NT2/D1 (cell line): ENCODE results near the gene TPX2.

Experiments
- DNase-seq: peaks from one replicate; pipeline ENCODE4 v3.0.0-alpha.2; 2011; ENCODE audit warnings: low read depth, low spot score
- H3K27me3 ChIP-seq: 2 replicates; pipeline ENCODE4 v1.6.0; 2011; ENCODE audit warnings: mild to moderate bottlenecking; ENCODE audit not compliant: insufficient read length, insufficient read depth
- H3K36me3 ChIP-seq: 2 replicates; pipeline ENCODE4 v1.6.1; 2011; ENCODE audit warnings: mild to moderate bottlenecking, low read length, mixed read lengths; ENCODE audit not compliant: insufficient read depth, insufficient read length
- H3K4me1 ChIP-seq: 2 replicates; pipeline ENCODE4 v1.5.1; 2011; ENCODE audit not compliant: insufficient read depth, insufficient read length
- H3K4me3 ChIP-seq: 2 replicates; pipeline ENCODE4 v1.5.1; 2011; ENCODE audit warnings: low read depth; ENCODE audit not compliant: insufficient read length
- H3K9ac ChIP-seq: 2 replicates; pipeline ENCODE4 v1.6.0; 2011; ENCODE audit warnings: low read depth; ENCODE audit not compliant: insufficient read length
- H3K9me3 ChIP-seq: 2 replicates; pipeline ENCODE4 v1.5.1; 2011; ENCODE audit warnings: mild to moderate bottlenecking, low read length; ENCODE audit not compliant: insufficient read depth
- SUZ12 ChIP-seq: IDR thresholded peaks from 2 replicates; pipeline ENCODE4 v1.6.1; 2011; ENCODE audit not compliant: insufficient read length, insufficient read depth; ENCODE audit errors: extremely low read depth
- YY1 ChIP-seq: IDR thresholded peaks from 2 replicates; pipeline ENCODE4 v1.6.1; 2011; ENCODE audit not compliant: insufficient read length, insufficient read depth
- ZNF274 ChIP-seq: IDR thresholded peaks from 2 replicates; pipeline ENCODE4 v1.6.1; 2011; ENCODE audit warnings: mild to moderate bottlenecking, low read depth, low read length

Gene TPX2

DNA sequence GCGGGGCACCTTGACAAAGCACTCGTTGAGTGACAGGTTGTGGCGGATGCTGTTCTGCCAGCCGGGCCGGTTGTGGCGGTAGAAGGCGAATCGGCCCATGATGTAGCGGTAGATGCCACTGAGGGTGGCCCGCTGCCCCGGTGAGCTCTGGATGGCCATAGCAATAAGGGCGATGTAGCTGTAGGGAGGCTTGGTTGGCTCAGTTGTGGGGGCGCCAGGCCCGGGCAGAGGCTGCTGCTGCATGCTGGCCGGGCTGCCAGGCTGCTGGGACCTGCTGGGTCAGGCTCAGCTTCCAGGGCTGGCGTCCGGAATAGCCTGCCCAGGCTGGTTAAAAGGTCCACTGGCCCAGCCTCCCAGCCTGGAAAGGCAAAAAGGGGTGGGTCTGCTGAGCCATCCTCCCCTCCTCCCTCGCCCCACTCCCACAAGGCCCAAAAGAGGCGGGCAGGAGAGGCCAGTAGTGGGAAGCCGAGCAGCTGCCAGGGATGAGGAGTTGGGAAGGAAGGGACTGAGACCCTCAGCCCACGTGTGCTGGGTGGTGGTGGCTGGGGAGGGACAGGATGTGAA lies 106.3 kb downstream of the TPX2 start, which contains the start of gene FOXS1:
FOXS1 (minus strand) TSS at position 305 of the 564 bp plus-strand sequence; CDS start at position 243, 62 bp downstream.
- TF ChIP-seq YY1 (no peak), ZNF274 (no peak), SUZ12 (no peak)
- Histone ChIP-seq H3K36me3 (no peaks in the 10 kb centered on the region), H3K27me3 (no peaks in the 10 kb centered on the region), H3K4me3 (no peak within 1 kb of the TSS), H3K9me3 (no peaks in the 10 kb centered on the region), H3K9ac (peak within 1 kb of the TSS; percentile 61), H3K4me1 (peaks cover 33% of the 10 kb centered on the region)
- no peak for DNase-seq

DNA sequence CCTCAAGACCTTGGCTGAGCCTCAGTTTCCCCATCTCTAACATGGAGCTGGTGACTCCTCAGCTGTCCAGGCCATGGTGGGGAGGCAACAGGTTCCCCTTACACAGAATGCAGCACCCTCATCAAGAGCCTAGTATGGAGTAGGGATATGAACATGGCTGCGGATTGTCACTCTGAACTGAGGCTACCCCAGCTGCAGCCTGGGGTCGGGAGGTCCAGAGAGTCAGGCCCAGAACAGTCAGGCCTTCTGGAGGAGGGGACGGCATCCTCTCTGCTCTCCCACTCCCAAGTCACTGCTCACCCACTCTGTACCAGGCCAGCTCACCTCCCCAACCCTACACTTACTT lies 107.7 kb downstream of the TPX2 start:
- DNase-seq: no peak
- H3K36me3 ChIP-seq: no peaks in the 10 kb centered on the region
- H3K4me3 ChIP-seq: no peak overlapping the region
- H3K9ac ChIP-seq: no peak overlapping the region
- H3K9me3 ChIP-seq: no peaks in the 10 kb centered on the region
- H3K27me3 ChIP-seq: no peaks in the 10 kb centered on the region
- H3K4me1 ChIP-seq: peaks cover 33% of the 10 kb centered on the region
- TF ChIP-seq ZNF274: no peak
- no peak for TF ChIP-seq YY1
- no peak for TF ChIP-seq SUZ12

DNA sequence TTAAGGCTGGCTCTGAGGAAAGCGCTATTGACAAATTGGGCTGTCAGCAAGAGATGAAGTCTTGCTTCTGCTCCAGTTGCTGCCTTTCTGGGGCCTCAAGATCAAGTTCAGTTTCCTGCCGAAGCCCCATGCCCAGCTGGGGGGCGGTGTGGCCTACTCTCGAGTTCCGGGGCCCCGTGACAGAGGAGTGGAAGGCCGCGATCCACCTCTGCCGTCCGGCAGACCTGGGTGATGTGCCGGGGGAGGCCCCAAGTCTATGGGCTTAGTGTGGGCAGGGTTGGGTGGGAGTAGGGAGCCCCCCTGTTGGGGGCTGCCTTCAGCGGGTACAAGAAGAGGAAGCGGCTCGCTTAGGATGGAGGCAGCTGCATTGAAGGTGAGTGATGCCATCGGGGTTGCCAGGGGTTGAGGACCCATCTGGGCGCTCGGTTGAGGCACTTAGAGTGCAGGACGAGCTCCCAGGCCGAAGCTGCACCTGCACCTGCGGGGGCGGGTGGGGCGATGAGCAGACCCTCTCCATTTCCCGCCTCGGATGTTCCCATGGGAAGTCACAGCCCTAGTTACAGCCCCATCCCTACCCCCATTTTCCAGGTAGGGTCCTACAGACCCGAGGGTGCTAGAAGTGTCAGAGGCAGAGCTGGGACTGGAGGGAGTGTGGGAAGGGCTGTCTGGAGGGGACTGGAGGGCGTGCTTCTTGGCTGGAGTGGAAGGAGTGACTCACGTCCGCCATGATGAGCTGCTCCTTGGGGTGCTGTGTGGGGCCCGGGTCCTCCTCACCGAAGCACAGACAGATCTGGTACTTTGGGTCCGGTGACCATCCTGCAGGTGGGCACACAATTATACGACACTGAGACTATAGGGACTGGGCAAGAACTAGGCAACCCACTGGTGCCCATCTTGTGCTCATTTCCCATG lies 109.3 kb downstream of the TPX2 start:
- DNase-seq: no peak
- H3K27me3 ChIP-seq: peaks cover 4% of the 10 kb centered on the region
- TF ChIP-seq YY1: no peak
- TF ChIP-seq ZNF274: no peak
- TF ChIP-seq SUZ12: no peak

DNA sequence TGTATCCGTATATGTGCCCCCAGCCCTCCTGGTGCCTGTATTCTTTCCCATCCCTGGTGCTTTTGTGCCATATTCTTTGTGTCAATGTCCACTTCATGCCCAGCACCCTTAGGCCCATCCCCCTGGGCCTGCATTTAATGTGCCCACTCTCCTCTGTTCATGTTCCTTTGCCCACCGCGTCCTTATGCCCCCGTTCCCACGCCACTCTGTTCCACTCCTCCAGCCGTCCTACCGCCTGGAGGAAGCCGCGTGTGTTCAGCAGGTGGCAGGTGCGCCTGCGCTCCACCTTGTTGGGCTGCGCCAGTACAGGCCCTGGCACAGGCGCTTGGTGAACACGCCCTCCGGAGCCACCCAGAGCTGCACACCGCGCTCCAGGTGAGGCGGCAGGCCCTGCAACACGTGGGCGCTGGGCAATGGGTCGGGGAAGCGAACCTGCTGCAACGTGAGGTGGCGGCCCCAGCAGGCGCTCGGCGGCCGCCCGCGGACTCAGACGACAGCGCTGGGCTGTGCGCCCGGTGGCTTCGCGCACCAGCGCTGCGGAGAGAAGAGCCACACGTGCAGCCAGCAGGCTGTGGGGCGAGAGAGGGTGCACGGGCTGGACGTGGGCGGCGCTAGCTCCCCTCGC lies 110.3 kb downstream of the TPX2 start:
- H3K9me3 ChIP-seq: no peaks in the 10 kb centered on the region
- peaks cover 20% of the 10 kb centered on the region for H3K4me1 ChIP-seq
- no peak overlapping the region for H3K9ac ChIP-seq
- no peak overlapping the region for H3K4me3 ChIP-seq
- DNase-seq: no peak
- TF ChIP-seq SUZ12 (no peak), ZNF274 (no peak), YY1 (no peak)
- H3K36me3 ChIP-seq: no peaks in the 10 kb centered on the region
- peaks cover 7% of the 10 kb centered on the region for H3K27me3 ChIP-seq

More for the DNA sequence above, 109.3 kb downstream of the TPX2 start:
- Histone ChIP-seq H3K9me3 (no peaks in the 10 kb centered on the region), H3K36me3 (no peaks in the 10 kb centered on the region), H3K9ac (no peak overlapping the region), H3K4me3 (no peak overlapping the region), H3K4me1 (peaks cover 27% of the 10 kb centered on the region)
